Stimulated activated CD8-positive, alpha-beta memory T cell treated with anti-CD3 and anti-CD28 coated beads, Interleukin-4, amount 100 ng/mL, for 1 hour (primary cell): ENCODE results near the gene STAT6.

ENCODE experiments used
- DNase-seq, 2 donors: peaks; one replicate each; pipeline ENCODE4 v3.0.0-alpha.2; 2020; ENCODE audit warnings: low read depth in 2 of 2, low spot score in 1 of 2

STAT6 gene

GRCh38 chr12:57051011-57051410 is 60.2 kb downstream of the STAT6 start:
- no peak for DNase-seq

- DNase-seq = no peak
Observed at GRCh38 chr12:57049890-57050289, 61.3 kb downstream of the STAT6 start, which contains the start of gene MYO1A. MYO1A (minus strand) TSS chr12:57050129; CDS start chr12:57048323, 1,806 bp downstream.

DNA sequence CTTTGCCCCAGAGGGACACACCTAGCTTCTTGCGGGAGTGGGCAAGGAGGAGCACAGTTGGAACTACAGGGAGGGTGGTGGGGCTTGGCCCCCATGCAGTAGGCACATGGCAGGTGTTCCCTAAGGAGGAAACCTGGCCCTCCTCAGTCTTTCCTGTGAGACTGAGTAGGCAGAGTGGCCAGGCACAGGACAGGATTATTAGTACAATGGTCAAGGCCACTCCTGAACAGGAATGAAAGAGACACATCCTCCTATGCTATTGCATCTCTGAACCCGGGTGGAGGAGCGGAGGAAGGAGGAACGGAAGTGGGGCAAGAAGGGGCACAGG is 62.1 kb downstream of the STAT6 start:
- no peak for DNase-seq

- DNase-seq = no peak
Observed at GRCh38 chr12:57048423-57049118, 62.6 kb downstream of the STAT6 start.

GRCh38 chr12:57047981-57048380 is 63.2 kb downstream of the STAT6 start:
- DNase-seq = no peak

GRCh38 chr12:57046947-57047890 is 63.9 kb downstream of the STAT6 start:
- no peak for DNase-seq

- no peak for DNase-seq
Observed at GRCh38 chr12:57046086-57046791, 64.9 kb downstream of the STAT6 start.
